ENCODE data around the gene HJV.

HJV gene

DNA sequence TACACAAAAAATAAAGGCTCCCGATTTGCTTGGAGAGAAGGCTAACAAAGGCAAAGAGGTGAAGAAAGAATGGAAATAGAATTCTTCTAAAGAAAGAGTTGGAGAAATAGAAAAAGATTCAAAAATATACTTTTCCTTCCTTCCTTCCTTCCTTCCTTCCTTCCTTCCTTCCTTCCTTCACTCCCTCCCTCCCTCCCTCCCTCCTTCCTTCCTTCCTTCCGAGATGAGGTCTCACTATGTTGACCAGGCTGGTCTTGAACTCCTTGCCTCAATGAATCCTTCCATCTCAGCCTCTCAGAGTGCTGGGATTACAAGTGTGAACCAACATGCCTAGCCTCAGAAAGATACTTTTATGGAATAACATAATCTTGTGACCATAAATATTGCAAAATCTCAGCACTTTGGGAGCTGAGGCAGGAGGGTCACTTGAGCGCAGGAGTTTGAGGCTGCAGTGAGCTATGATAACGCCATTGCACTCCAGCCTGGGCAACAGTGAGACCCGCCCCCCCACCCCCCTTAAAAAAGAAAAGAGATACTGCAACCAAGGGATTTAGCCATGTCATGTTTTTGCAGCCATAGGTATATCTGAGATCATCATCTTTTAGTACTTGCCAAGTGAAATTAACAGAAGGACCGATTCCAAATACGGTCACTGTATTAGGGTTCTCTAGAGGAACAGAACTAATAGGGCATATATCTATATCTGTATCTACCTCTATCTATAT, 1.0 kb upstream of the HJV start:
- no peak for DNase-seq

DNA sequence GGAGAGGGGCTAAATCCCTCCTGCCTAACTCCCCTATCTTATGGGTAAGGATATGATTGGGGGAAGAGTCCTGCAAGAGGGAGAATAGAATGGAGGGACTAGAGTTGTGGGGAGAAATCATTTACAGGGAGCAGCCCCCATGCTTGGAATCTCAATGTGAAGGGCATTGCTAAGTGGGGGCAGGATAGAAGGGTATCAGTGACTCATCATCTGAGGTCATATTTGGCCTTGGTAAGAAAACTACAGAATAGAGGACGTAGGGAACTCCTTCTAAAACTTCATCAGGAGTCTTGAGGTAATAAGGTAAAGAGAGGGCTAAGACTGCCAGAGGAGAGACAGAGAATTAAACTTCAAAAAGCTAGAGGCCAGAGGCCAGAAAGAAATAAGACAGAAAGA, 487 bp downstream of the HJV start:
- DNase-seq: no peak

DNA sequence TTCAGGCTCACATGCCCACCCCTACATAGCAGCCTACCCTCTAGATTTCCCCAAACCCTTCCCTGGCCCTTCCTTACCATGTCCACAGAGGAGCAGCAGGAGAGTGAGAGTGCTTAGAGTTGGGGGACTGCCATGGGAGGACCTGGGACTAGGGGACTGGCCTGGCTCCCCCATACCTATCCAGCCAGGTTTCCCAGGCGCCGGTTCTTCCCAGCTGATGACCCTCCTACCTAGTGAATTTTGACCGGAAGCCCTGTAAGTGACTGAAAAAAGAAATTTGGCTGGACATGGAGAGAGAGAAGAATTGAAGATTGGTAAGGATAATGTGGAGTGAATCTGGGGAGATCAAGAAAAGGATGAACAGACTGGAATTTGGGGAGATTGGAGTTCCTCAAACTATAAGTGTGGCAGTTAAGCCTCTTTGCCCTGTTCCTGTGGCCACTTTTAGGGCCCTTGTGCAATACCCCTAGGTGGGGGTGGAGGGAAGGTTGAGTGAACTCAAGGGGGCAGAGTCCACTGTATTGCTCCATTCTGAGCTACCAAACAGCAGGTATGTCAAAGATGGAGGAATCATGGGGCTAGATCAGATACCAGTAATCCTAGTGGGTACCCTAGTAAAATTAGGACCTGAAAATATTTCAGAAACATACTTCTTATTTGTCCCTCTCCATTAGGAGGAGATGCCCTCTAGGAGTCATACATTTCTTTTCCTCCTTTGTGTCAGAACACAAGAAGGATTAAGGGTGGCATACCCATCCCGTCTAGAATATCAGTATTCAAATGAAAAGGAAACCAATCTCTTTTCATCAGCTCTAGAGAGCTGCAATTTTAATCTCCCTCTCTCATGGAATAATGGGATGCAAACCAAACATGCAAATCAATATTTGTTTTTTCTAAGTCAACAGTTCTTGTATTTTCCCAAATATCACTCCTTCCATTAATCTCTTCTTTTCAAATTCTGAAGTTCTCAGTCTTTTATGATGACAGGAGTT, 1.2 kb downstream of the HJV start:
- no peak for DNase-seq

DNA sequence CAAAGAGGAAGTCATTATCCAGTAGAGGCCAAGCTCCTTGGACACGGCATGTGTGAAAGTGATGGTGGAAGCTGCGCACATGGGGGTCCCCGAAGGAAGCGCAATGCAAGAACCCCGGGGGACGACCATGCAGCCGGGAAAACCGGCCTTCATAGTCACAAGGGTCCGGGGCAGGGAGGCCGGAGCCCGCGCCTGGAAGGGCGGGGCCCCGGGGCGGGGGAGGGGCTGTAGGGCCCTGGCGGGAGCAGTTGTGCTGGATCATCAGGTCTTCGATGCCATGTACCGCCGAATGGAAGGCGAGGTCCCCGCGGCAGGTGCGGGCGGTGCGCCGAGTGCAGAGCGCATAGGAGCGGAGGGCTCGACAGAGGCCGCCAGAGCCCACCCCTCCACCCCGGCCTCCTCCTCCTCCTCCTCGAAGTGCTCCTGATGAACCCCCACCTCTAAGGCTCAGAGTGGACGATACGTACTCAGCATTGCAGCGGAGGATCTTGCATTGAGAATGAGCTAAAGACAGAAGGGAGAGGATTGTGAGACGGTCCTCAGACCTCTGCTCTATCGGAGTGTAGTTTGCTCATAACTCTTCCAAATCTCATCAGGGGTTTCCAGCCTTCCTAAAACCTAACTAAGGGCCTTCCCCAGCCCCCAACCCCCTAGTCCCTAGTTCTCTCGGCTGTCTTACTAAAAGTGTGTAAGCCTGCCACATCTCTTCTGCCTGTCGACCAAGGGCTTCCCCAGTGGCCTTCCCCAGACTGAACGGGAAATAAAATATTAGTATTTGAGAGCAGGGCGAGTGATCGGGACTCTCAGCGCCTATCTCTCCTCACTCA, 2.1 kb downstream of the HJV start:
- DNase-seq: peak in 1 of 56 donors; percentile 16

DNA sequence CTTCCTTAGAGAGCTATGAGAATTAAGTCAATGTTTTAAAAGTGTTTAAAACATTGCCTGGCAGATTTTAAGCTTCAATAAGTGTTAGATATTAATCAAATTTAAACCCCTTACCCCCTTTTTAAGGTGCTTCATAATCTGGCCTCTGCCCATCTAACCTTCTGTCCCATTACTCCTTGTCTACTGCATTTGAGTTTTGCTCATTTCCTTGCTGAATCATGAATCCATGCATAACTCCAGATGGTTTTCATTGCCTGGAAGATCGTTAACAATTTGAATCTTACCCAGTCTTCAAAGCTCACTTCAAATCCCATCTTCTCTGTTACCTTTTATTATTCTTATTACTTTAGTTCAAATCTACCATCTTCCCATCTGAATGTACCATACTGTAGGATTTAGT, 4.6 kb downstream of the HJV start:
- DNase-seq: no peak

DNA sequence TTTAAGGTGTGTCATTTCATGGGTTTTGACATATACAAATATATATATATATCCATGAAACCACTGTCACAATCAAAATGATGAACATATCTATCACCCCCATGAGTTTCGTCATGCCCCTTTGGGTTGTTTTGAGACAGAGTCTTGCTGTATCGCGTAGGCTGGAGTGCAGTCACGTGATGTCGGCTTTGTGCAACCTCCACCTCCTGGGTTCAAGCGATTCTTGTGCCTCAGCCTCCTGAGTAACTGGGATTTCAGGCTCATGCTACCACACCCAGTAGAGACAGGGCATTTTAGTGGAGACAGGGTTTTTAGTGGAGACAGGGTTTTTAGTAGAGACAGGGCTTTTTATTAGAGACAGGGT, 8.0 kb downstream of the HJV start:
- no peak for DNase-seq

DNA sequence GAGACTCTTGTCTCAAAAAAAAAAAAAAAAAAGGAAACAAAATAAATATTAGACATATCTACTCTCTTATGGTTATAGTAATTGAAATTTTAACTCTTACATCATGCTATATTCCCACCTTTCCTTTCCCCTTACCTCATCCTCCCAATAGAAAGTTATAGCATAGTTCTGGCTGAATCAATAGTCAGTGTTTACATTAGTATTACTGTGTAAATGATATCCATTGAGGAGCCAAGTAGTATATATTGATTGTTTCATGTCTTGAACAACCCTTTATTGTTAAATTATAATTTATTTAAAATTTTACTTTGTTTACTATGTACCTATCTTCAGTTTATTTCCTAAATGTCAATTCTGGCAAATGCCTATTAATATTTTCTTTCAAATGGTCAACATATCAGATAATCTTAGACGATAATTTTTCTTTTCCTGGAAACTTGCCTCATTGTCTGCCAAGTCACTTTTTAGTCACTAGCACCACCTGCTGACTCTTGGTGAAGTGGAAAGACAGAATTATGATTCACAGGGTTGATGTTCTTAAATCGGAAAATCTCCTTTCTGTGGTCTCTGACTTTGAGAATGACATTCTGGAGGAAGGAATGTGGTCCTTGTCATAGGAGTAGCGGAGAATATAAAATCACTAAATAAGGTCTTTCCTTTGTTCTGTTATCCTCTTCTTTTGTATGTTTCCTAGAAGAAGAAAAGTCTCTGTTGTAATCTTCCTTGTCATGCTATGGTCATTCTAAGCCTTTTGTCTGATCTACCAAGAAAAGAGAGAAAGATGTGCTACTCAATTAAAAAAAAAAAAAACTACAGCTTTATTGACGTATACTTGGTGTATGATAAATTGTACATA, 8.6 kb downstream of the HJV start:
- DNase-seq: peak in 13 of 56 donors; percentile 8 to 54 (median 21)

DNA sequence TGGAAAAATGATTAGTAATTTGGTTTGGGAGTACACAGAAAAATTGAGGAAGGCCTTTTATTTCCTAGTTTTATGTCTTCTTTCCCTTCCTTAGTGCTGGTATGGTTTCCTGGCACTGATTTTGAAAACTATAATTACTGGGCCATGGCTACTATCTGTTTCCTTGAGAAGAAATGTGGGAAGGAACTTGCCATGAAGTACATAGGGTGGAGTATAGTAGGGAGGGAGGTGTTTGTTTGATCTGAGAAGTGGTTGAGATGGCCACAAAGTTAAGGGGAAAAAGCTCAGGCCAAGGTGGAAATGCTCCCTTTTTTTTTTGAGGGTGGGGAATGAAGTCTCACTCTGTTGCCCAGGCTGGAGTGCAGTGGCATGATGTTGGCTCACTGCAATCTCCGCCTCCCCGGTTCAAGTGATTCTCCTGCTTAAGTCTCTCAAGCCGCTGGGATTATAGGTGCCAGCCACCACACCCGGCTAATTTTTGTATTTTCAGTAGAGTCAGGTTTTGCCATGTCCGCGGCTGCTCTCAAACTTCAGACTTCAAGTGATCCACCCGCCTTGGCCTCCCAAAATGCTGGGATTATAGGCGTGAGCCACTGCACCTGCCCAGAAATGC, 11.3 kb downstream of the HJV start:
- DNase-seq: no peak

DNA sequence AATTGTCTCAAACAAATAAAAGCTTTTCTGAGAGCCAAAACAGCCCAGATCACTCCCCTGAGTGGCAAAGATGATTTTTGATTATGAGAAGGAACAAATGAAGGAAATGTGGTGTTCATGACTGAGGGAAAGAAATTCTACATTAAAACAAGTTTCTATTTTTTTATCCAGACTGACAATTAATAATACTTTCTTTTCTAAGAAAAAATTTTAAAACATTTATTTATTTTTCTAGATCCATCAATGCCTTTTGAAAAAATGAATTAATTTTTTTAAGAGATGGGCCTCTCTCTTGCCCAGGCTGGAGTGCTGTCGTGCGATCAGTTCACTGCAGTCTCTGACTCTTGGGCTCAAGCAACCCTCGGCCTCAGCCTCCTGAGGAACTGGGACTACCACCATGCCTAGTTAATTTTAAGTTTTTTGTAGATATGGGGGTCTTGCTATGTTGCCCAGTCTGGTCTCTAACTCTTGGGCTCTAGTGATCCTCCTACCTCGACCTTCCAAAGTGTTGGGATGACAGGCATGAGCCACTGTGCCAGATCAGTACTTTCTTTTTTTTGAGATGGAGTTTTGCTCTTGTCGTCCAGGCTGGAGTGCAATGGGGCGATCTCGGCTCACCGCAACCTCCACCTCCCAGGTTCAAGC, 13.9 kb downstream of the HJV start:
- no peak for DNase-seq

DNA sequence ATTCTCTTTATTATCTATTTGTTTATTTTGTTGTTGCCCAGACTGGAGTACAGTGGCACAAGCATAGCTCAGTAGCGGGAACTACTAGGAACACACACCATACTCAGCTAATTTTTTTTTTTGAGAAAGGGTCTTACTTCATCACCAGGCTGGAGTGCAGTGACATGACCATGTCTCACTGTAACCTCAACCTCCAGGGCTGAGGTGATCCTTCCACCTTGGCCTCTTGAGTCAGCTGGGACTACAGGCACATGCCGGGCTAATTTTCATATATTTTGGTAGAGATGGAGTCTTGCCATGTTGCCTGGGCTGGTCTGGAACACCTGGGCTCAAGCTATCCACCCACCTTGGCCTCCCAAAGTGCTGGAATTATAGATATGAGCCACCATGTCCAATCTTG, 19.8 kb downstream of the HJV start:
- no peak for DNase-seq

DNA sequence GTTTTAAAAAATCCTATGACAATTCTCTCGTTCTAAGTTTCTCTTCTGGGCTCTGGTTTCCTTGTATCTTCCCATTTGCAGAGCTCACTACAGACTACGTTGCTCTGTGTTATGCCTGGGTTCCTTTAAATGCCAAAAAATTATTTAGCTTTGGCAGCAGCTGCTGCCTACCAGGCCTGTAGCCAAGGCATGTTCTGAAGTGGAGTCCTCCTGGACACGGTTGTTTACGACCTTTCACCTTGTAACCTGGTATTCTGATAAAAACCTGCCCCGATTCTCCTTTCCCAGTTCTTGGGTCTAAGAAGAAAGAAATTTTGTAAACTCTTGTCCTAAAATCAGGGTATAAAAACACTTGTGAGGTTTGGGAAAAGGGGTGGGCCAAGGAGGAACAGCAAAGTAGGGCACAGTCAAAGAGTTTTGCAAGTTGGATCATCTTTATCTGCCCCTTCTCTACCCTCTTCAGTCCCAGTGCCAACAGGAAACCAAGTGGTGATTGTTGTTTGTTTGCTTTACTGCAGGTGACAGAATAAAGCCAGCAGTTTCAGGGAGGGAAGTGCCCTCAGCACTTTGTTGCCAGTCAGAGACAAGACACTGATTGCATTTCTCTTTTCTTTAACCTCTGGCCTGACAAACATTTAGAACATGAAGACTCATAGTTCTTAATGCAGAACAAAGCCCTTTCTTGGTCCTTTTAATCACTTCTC, 22.1 kb downstream of the HJV start:
- DNase-seq: peak in 1 of 56 donors; percentile 51

DNA sequence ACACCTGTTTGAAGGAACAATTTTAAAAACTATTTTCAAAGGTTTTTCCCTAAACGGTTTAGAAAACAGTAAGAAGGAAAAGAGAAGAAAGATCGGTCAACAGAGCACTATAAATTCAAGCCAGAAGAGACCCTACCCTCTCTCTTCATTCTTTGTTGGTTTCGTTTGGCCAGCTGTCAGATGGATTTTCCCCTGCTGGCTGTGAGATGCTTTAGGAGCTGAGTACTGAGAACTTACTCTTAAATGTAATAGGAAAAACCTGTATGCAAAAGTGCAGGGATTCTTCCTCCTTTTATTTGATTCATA, 23.9 kb downstream of the HJV start:
- DNase-seq: no peak

DNA sequence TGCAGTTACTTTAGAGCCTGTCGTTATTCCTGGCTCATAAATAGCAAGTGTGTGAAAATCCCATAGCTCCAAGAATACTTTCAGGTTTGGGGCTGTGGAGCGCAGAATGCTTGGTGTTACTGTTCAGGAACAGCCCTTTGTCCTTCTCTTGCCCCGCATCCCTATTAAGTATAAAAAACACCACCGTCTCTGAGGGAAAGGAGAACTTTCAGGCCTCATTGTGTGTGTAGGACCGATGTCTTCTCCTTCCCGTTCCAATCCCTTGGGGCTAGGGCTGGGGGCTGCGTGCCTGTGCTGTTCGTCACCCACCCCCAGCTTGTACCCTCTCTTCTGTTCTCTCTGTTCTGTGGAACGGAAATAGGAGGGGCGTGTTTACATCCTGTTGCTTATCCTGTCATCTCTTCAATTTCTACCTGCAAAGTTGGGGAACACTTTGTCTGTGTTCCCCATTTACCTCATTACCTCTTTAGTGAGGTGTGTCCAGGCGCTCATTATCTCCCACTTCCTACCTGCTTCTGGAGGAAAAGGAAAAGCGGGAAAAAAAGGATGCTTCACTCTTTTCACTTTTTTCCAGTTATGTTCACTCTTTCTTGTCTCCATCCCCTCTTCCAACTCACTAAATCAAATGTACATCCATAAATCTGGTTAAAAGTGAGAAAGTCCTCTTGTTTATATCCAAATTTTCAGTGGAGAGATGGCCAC, 24.4 kb downstream of the HJV start:
- DNase-seq: peak in 9 of 56 donors; percentile 14 to 71 (median 52)

DNA sequence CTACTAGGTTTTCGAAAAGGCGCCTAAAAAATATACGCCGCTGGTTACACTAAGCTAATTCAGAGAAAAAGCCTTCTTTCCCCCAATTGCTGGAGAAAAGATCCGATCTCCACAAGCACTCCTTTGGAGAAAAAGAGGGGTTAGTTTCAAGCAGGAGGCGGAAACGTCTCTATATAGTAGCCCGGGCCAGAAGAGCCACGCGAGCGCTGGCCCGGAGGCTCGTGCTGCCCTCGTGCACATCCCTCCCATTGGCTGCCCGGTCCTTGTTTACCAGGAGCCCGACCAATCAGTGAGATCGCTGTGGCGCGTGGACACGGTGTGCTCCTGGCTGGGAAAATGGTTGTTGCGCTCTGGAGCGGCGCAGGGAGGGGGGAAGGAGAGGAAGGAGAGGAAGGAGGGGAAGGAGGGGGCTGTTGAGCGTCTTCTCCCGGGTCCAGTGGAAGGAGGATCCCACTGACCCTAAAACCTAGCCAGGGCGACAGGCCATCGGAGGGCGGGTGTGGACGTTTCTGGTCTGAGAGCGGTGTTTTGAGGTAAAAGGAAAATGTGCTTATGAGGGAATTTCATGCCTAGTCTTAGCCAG, 25.0 kb downstream of the HJV start, which contains the start of gene TXNIP:
Gene TXNIP, minus strand, starts transcription at position 147 of the 583 bp plus-strand sequence. CDS start 313 bp downstream, outside the sequence.
- peak; percentile 84 to 99 (median 98) for DNase-seq

DNA sequence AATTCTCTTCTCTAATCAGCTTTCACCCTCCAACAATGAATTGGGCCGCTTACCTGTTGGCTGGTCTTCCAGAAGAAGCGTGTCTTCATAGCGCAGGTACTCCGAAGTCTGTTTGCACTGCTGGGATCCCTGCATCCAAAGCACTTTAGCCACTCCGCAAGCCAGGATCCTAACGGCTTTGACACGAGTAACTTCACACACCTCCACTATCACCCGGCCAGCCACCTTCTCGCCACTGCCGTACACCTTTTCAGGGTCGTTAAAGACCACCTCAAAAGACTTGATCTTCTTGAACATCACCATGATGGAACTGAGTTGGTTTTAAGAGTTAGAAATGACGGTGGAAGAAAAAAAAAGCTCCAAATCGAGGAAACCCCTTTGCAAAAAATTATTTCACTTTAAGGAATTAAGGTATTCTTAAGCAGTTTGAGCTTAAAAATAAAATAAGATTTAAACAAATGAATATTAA, 25.5 kb downstream of the HJV start:
- DNase-seq: peak in 7 of 56 donors; percentile 7 to 25 (median 15)

DNA sequence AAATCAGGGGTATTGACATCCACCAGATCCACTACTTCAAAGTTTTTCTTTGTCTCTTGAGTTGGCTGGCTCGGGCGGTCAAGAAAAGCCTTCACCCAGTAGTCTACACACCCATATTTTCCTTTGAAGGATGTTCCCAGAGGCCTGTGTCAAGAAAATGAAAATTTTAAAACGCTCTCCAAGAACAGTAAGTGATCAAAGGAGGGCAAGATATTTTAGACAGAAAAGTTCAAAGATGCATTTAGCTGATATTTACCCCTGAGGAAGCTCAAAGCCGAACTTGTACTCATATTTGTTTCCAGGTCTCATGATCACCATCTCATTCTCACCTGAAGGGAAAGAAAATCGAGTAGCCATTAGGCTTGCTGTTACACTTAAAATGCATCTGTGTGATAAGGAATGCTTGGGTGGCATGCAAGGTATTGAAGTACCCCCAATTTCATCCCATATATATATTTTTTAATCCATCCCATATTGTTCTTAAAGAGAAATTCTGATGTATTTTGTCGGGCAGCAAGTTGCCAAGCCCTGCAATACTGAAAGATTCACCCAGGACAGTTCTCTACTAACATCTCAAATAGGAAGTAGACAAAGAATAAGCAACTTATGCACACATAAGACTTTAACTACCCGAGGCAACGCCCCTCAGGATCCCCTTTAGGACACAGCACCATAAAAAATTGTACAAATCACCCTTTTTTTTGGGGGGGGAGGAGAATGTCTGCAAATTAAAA, 26.2 kb downstream of the HJV start:
- no peak for DNase-seq

Data from nucleus accumbens (tissue), 56 donors.